COLO668 (cell line): ENCODE measurements around the gene UTP20.
"Not testable (repeated sequence)": the region's sequence is repeated elsewhere in the genome, so short reads cannot be mapped to it uniquely, and the experiment has no call there.

Experiments
- DNase-seq: peaks from one replicate; lab custom pipeline; 2025; ENCODE audit not compliant: unreplicated experiment; lab: John Stamatoyannopoulos, UW

Gene UTP20

DNA sequence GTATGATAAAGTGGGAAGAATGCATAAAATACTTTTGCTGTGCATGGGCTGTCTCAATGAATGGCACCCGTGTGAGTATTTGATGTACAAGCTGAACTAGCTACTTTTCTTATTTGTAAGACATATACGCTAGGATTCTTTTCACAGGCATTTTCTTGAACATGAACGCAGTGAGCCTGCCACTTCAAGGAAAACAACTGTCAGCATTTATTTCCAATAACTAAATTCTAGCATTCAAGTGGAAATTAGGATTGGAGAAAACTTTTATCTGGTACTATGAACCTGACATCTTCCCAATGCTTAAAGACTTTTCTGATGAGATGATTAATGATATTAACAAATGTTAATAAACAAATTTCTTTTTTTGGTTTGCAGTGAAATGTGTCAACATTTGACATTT is 45.7 kb downstream of the UTP20 start:
- DNase-seq = no peak

DNA sequence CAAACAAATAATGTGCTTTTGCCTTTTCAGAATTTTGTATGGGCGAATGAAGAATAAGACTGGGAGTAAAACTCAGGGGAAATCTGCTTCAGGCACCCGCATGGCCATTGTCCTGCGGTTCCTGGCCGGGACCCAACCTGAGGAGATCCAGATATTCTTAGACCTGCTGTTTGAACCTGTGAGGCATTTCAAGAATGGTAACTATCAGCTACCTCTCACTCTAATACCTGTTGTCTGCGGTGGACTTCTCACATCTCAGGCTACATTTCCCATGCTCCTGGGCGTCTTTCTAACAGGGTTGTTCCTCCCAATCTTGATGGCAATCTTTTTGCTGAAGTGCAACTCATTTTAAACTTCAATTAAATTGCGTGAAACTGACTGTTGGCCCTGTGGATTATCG is 47.1 kb downstream of the UTP20 start:
- no peak for DNase-seq

DNA sequence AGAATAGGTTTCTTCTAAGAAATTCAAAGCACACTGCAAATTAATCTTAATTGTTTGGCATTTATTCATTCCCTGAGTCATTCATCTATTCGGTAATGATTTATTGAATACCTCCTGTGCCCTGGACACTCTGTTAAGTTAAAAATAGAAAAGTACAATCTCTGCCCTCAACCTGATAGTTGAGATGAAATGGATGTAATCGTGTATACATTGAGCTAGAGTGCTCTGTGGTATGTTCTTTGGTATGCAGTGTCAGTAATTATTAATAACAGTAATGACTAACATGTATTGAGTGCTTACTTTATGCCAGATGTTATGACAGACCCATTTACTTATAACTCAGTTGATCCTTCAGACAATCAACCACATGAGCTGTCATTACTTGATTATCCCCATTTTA is 47.6 kb downstream of the UTP20 start:
- DNase-seq = no peak

DNA sequence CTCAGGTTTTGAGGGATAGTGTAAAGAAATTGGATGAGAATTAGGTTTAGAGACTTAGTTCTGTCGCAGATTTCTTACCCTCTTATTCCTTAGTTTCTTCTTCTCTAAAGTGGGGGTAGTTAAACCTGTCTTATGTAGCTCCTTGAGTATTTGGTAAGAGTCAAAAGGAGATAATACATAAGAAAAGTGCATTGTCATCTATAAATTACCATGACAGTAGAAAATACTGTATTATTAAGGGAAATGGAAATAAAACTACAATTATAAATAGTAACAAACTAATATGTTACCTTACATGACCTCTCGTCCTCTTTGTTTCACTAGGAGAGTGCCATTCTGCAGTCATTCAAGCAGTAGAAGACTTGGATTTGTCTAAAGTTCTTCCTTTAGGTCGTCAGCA is 49.0 kb downstream of the UTP20 start:
- DNase-seq = no peak

DNA sequence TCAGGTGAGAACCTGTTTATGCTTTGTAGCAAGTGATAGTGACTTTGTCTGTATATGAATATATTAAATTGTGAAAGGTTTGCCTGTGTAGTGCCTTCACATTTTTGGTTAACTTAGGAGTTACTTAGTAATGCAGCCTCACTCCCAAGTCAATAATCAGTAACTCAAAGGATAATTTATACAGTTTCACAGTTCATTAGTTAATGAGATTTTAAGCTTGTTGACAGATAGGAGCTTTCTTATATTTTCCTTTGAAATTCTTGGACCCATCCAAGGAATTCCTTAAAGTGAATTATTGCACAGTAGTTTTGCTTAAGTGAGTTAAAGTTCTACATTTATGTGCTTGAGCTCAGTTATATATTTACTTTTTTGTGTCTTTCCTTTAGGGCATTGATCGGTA is 50.7 kb downstream of the UTP20 start:
- DNase-seq = no peak

DNA sequence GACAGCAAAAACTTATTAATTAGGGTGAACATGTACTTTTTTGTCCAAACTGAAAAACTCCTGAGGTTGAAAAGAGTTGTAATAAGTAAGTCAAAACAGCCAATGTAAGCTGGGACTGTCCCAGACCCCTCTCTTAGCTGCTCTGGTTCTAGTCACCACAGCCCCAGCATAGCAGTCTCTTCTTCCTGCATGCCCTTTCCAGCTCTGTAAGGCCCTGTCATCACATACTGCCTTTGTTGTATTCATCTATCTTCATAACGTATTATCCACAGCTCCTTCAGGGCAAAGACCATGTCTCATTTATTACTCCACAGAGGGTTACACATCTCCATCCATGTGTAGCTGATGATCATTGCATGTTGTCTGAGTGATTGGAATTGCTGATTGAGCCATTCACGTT is 56.5 kb downstream of the UTP20 start:
- no peak for DNase-seq

DNA sequence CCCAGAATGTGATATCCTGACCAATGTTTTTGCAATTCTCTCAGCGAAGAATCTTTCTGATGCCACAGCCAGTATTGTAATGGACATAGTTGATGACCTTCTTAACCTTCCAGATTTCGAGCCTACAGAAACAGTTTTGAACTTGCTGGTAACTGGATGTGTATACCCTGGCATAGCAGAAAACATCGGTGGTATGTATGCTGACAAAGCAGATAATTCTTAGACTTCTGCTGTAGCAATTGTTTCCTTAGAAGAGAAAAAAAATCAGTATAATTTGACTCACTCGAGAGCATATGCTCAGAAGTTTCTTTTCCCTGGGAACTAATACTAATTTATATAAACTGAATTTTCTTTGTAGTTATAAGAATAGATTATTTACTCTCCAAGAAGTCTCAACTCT is 58.2 kb downstream of the UTP20 start:
- no peak for DNase-seq

DNA sequence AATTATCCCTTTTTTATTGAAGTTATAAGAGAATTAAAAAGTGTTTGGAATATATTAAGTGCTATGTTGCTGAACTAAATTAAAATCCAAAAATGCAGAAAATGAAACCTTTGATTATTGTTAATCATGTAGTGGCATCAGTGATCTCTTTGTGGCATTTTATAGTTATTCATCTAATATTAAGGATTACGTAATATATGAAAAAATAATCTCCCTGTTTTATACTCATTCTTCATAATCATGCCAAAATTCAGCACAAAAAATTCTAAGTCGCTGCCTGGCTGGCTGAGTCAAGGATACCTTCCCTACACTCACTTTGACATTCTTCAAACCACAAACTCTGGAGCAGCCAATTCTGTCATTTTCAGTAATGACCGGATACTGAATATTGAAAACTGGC is 64.0 kb downstream of the UTP20 start:
- no peak for DNase-seq

DNA sequence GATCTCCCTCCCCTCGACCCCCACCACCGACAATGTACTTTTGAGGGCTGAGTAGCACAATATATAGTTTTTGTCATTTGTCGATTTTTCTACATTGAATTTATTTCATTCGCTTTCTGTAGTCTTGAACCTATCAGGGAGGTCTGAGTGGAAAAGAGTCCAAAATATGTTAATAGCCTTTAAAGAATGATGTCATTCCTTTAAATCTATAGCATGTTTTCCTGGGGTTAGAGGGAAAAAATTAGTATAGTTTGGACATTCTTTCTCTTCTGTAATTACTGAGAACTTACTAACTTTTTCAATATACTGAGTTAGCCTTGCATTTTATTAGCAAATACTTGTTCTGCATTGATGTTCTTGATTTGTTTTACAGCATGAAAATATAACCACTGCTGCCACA is 71.8 kb downstream of the UTP20 start:
- no peak for DNase-seq

DNA sequence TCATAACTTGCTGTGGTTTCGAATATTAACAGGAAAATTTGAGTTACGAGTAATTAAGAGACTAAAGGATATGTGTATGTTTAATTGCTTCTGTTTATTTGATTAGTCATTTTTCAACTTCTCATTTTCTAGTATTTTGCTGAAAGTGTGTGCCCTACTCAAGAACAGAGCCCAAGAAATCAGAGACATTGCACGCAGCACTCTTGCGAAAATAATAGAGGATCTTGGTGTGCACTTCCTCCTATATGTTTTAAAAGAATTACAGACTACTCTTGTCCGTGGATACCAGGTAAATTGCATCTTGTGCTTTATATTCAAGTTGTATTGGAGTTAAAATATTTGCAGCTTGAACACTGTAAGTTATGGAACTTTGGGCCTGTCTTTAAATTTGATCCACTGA is 76.9 kb downstream of the UTP20 start:
- no peak for DNase-seq

DNA sequence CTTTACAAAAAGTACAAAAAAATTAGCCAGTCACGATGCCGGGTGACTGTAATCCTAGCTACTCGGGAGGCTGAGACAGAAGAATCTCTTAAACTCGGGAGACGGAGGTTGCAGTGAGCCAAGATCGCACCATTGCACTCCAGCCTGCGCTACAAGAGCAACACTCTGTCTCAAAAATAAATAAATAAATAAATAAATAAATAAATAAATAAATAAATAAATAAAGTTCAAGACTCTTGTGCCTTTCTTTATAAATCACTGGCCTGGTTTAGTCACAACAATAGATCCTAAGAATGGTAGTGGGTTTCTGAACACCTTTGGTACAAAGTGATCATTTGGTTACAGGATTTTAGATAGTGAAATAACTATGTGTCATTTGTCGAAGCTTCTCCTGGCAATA is 81.5 kb downstream of the UTP20 start:
- no peak for DNase-seq

DNA sequence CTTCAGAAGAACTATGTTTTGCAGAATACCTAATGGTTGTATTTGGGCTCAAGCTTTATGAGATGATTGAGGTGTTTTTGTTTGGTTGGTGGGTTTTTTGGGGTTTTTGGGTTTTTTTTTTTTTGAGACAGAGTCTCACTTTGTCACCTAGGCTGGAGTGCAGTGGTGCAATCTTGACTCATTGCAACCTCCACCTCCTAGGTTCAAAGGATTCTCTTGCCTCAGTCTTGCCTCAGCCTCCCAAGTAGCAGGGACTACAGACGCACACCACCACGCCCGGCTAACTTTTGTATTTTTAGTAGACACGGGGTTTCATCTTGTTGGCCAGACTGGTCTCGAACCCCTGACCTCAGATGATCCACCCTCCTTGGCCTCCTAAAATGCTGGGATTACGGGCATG is 88.1 kb downstream of the UTP20 start:
- no peak for DNase-seq

DNA sequence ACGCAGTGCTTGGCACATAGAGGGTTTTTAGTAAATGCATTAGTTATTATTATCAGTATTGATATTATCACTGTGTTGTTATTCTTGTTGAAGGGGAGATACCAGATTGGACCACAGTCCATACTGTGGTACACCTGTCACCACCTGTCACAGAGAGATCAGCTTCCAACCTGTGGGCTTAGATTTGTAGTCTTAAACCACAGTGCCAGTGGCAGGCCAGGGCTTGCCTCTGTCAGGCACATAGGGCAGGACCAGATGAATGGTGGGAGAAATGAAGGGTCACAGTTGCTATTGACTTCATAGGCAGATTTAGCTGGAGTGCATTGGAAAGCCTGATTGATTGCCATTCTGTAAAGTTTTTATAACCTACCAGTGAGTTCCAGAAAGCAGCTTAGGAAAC is 92.5 kb downstream of the UTP20 start:
- no peak for DNase-seq

DNA sequence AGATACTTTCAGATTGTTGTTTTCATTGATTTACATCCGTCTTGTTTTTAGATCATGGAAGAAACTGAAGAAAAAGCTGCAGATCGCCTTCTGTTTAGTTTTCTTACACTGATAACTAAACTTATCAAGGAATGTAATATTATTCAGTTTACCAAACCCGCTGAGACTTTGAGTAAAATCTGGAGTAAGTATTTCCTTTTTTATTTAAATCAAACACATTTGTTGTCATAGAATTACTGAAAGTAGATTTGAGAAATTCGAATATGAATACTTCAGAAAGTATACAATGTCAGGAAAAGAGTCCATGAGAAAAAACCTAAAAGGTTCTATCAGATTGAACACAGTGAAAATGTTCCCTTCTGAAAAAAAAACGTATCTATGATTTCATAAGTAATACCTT is 95.7 kb downstream of the UTP20 start:
- DNase-seq = no peak

DNA sequence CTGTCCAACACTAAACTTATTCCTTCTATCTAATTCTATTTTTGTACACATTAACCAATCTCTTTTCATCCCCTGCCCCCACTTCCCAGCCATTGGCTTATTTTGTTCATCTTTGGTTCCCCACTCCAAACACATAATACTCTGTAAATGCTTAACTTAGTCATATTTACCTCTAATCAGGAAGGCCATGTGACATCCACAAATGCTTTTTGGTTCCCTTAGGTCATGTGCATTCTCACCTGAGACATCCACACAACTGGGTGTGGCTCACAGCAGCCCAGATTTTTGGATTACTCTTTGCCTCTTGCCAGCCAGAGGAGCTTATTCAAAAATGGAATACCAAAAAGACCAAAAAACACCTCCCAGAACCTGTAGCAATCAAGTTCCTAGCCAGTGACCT is 99.2 kb downstream of the UTP20 start:
- no peak for DNase-seq

DNA sequence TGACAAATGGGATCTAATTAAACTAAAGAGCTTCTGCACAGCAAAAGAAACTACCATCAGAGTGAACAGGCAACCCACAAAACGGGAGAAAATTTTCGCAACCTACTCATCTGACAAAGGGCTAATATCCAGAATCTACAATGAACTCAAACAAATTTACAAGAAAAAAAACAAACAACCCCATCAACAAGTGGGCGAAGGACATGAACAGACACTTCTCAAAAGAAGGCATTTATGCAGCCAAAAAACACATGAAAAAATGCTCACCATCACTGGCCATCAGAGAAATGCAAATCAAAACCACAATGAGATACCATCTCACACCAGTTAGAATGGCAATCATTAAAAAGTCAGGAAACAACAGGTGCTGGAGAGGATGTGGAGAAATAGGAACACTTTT is 111.3 kb downstream of the UTP20 start:
- DNase-seq = not testable (repeated sequence)

DNA sequence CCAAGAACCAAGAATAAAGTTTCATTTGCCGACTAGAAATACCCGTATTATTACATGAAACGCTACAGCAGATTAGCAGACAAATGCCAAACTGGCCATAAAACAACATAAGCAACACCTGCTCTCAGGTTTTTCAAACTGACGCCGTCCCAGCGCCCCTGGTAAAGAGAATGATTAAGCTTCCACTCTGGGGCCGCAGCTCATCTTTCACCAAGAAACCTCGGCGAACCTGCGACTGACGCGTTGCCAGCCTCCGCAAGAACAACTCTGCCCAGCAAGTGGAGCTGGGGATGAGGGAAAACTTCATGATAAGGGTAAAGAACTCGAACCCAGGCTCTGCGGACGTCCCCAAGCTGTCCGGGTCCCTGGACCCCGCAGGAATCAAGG is 127.1 kb downstream of the UTP20 start:
- DNase-seq = peak; percentile 55

DNA sequence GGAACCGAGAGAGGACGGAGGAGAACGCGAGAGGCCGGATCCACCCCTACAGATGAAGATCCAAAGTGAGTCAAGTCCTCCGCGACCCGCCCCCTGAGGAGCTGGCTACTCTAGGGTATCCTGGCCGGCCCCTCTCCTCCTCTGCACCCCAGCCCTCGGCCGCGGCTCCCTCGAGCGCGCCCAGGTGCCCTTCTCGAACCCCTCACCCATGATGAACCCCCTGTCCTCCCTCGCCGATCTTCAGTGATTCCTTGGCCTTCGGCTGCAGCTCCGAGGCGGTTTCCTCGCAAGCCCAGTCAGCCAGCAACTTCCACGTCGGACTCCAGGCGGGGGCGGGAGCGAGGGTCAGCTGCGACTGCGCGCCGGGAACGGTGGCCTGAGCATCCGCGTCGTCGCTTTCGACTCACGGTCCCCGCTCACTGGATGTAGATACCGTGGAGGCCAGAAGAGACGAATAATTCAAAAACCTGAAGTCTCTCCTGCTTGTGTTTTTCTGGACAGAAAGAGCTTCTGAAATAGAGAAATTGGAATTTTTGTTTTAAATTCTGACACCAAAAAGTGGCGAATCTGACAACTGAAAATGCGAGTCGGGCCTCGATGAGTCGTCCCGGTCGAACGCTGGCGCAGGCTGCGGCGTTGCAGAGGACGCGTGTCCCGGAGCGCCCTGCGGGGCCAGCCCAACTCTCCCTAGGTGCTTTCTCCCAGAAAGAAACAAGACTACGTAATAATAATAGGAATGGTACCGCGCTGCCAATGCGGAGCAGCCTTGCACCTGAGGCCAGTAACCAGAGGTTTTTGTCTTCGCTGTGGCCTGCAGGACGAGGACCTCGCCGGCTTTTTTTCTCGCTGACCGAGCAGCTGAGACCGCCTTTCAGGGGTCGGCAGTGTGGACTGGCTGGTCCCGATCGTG is 127.8 kb downstream of the UTP20 start, which contains the start of gene ARL1:
Gene ARL1 (minus strand): TSS at position 337 of the 910 bp plus-strand sequence. CDS start 127 bp downstream, at position 210.
- DNase-seq = peak; percentile 93

DNA sequence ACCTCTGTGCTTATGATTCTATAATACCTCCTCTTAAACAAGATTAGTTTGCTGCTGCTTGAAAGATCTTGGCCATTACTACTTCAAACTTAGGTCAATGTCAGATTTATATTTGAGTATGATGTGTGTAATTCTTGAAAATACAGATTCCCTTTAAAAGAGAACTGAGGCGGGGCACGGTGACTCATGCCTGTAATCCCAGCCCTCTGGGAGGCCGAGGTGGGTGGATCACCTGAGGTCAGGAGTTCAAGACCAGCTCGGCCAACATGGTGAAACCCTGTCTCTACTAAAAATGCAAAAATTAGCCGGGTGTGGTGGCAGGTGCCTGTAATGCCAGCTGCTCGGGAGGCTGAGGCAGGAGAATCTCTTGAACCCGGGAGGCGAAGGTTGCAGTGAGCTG is 130.3 kb downstream of the UTP20 start:
- DNase-seq = not testable (repeated sequence)

DNA sequence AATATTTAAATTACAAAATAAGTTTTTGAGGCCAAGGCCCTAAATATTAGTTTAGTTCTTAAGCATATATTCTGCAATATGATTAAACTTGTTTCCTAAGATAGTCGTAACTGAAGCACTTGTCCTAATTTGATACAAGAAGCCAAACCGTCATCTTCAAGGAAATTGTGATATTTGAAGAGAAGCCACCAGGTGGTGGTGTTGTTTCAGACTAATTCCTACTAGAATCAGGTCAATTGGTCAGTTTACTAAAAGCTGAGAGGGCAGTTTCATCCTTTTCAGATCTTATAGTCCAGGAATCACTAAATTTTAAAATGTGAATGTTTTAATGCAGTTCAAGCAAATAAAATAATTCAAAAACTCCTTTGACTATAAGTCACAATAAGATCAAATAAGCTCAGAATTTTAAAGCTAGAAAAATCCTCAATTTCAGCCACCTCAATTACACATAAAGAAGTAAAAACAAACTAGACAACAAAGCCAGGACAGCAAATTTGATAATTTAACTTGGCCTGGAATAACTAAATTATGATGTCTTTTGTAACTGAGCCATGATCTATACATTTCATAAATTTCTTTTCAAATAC is 134.7 kb downstream of the UTP20 start:
- DNase-seq = peak; percentile 47

DNA sequence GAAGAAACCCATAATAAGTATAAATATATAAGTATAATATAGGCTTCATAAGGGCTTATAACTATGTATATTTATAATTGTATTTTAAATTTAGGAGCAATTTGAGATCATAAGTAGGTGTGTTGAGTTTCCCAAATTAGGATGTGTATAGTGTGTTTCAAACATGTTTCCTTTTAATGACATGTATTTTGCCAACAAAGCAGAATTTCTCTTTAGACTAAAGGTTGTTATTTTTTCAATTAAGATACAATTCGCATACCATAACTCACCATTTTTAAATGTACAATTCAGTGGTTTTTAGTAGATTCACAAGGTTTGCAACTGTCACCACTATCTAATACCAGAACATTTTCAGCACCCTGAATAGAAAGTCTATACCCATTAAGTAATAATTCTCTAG is 135.3 kb downstream of the UTP20 start:
- no peak for DNase-seq

DNA sequence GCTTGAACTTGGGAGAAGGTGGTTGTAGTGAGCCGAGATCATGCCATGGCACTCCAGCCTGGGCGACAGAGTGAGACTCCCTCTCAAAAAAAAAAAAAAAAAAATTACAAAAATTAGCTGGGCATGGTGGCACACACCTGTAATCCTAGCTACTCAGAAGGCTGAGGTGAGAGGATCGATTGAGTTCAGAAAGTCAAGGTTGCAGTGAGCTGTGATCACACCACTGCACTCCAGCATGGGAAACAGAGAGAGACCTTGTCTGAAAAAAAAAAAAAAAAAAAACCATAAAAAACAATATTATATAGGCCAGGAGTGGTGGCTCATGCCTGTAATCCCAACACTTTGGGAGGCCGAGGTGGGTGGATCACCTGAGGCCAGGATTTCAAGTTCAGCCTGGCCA is 142.2 kb downstream of the UTP20 start:
- DNase-seq = not testable (repeated sequence)

DNA sequence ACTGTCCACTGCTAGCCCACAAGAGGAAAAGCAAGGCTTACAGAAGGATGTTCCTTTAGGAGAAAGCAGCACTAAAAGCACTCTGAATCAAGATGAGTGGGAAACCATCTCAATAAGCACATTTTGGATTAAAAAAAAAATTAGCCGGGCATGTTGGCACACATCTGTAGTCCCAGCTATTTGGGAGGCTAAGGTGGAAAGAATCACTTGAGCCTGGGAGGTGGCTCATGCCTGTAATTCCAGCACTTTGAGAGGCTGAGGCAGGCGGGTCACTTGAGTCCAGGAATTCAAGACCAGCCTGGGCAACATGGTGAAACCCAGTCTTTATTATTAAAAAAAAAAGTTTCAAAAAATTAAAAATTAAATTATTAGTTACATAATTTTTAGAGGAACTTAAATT is 144.7 kb downstream of the UTP20 start:
- DNase-seq = no peak
